GM12864 (cell line): ENCODE data around the gene PCK2.

ENCODE experiments used
- DNase-seq: peaks from one replicate; pipeline ENCODE4 v3.0.0-alpha.2; 2011; ENCODE audit warnings: low read depth
- H3K4me3 ChIP-seq: 2 replicates; pipeline ENCODE4 v1.5.1; 2011; ENCODE audit warnings: mild to moderate bottlenecking, low read depth, low read length, control low read depth
- CTCF ChIP-seq: IDR thresholded peaks from 2 replicates; pipeline ENCODE4 v1.5.1; 2011; ENCODE audit warnings: low read depth, mild to moderate bottlenecking, moderate library complexity, low read length, control low read depth, inconsistent platforms; ENCODE audit errors: missing control alignments

The PCK2 gene

GRCh38 chr14:24141097-24141880 lies 47.2 kb downstream of the PCK2 start, which contains the start of gene EMC9:
TSS of gene EMC9 (minus strand) at chr14:24141591. CDS start at chr14:24141304, 287 bp downstream.
- peak; percentile 99 for DNase-seq
- peak within 1 kb of the TSS; percentile 70 for H3K4me3 ChIP-seq
- peak; percentile 34 for TF ChIP-seq CTCF

DNA sequence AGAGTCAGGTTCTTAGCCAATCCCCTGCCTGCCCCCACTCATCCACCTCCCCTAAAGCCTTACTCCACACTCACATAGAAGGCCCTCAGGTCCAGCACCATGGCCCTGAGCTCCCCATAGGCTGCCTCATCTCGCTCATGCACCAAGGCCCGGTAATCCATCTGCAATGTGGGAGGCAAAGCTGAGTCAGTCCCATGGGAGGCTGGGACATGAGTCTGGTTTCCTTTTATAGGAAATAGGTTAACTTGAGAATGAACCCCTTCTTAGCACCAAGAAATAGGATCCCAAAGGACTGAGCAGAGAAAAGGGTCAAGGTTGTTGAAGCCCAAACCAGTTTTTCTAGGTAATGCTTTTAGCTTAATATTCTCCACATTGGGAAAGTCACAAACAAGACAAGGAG lies 49.4 kb downstream of the PCK2 start:
- no peak for TF ChIP-seq CTCF
- H3K4me3 ChIP-seq: no peak overlapping the region
- no peak for DNase-seq

- no peak for DNase-seq
- H3K4me3 ChIP-seq: no peak overlapping the region
- TF ChIP-seq CTCF: no peak
Measured at GRCh38 chr14:24144451-24144850, 50.3 kb downstream of the PCK2 start.

- DNase-seq: no peak
- peak overlapping the region; percentile 84 for H3K4me3 ChIP-seq
- no peak for TF ChIP-seq CTCF
Measured at GRCh38 chr14:24145219-24145618, 51.1 kb downstream of the PCK2 start.

- DNase-seq: no peak
- peak overlapping the region; percentile 84 for H3K4me3 ChIP-seq
- no peak for TF ChIP-seq CTCF
Measured at GRCh38 chr14:24145690-24146452, 51.8 kb downstream of the PCK2 start.

DNA sequence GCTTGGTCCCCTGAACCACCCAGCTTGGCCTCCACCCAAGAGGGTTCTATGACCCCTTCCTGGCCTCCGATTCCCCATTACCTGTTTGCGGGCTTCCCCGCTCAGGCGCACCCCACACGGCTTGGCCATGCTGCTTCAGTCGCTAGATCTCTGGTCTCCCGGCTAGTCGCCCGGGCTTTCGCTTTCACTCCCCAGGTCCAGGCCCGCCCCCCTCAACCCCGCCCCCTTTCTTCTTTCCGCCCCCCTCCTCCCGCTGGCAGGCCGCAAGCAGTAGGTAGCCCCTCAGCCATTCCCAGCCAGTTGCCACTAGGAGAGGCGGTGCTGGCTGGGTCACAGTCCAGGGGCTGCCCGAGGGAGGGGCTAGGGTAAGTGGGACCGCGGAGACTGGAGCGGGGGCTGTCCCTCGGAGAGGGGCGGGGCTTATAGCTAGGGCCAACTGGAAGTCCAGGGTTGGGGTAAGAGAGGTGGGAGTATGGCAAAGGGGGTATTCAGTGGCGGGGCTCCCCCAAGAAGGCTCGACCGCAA lies 52.4 kb downstream of the PCK2 start, which contains the start of gene PSME2:
Gene PSME2, minus strand, starts transcription at position 158 of the 525 bp plus-strand sequence. Its CDS starts 29 bp downstream, at position 129.
- TF ChIP-seq CTCF: no peak
- peak within 1 kb of the TSS; percentile 84 for H3K4me3 ChIP-seq
- DNase-seq: peak; percentile 92
